ENCODE data around the gene METTL26.

METTL26 gene

GRCh38 chr16:658679-659571 lies 22.8 kb upstream of the METTL26 start:
- no peak for DNase-seq

- no peak for DNase-seq
These were observed 21.4 kb upstream of the METTL26 start for GRCh38 chr16:657487-657886.

- no peak for DNase-seq
These were observed 17.9 kb upstream of the METTL26 start for GRCh38 chr16:654034-654433.

GRCh38 chr16:652454-653305 lies 16.6 kb upstream of the METTL26 start:
- DNase-seq: no peak

- DNase-seq: no peak
These were observed 15.7 kb upstream of the METTL26 start for GRCh38 chr16:651844-652243.

GRCh38 chr16:649631-650030 lies 13.5 kb upstream of the METTL26 start:
- peak; percentile 61 for DNase-seq

- DNase-seq: peak; percentile 98
These were observed 12.9 kb upstream of the METTL26 start, which contains the start of gene WDR90 for GRCh38 chr16:648781-649589. Gene WDR90 (plus strand): TSS chr16:649365. CDS start chr16:649417, 52 bp downstream.

GRCh38 chr16:648071-648780 lies 12.1 kb upstream of the METTL26 start:
- DNase-seq: peak; percentile 78

GRCh38 chr16:647173-647902 lies 11.2 kb upstream of the METTL26 start:
- DNase-seq: no peak

- DNase-seq: no peak
These were observed 10.6 kb upstream of the METTL26 start for GRCh38 chr16:646679-647172.

GRCh38 chr16:645852-646678 lies 10.0 kb upstream of the METTL26 start:
- no peak for DNase-seq

- DNase-seq: no peak
These were observed 8.5 kb upstream of the METTL26 start for GRCh38 chr16:644556-644955.

- no peak for DNase-seq
These were observed 6.9 kb upstream of the METTL26 start for GRCh38 chr16:643050-643368.

- DNase-seq: peak; percentile 76
These were observed 6.3 kb upstream of the METTL26 start for GRCh38 chr16:642189-643049.

- peak; percentile 94 for DNase-seq
These were observed 5.5 kb upstream of the METTL26 start, which contains the start of gene MCRIP2 for GRCh38 chr16:641326-642188. Gene MCRIP2 (plus strand): TSS chr16:641828. CDS start chr16:641992, 164 bp downstream.

- DNase-seq: no peak
These were observed 4.5 kb upstream of the METTL26 start for GRCh38 chr16:640614-641013.

- DNase-seq: no peak
These were observed 2.7 kb upstream of the METTL26 start for GRCh38 chr16:638836-639235.

- no peak for DNase-seq
These were observed 2.0 kb upstream of the METTL26 start for GRCh38 chr16:638034-638543.

Data from hematopoietic multipotent progenitor cell treated with erythropoietin and hydrocortisone succinate and interleukin-3 and kit ligand, for 4 days (in vitro differentiated cells).